HUDEP-2 (cell line): ENCODE measurements around the gene JSRP1.
A peak's percentile ranks its signal among the peaks of the same experiment; 100 is the strongest.

Experiments
- DNase-seq, 76 experiments: peaks; one replicate each; lab custom pipeline; 2025; ENCODE audit not compliant: unreplicated experiment in 76 of 76; lab: John Stamatoyannopoulos, UW

The JSRP1 gene

DNA sequence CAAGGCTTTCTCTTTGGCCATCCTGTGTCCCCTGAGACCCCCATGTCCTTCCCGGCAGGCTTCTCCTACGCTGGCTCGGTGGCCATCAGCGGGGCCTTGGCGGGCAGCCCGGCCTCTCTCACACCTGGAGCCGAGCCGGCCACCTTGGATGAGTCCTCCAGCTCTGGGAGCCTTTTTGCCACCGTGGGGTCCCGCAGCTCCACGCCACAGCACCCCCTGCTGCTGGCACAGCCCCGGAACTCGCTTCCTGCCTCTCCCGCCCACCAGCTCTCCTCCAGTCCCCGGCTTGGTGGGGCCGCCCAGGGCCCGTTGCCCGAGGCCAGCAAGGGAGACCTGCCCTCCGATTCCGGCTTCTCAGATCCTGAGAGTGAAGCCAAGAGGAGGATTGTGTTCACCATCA lies 34.3 kb downstream of the JSRP1 start:
- DNase-seq = no peak

DNA sequence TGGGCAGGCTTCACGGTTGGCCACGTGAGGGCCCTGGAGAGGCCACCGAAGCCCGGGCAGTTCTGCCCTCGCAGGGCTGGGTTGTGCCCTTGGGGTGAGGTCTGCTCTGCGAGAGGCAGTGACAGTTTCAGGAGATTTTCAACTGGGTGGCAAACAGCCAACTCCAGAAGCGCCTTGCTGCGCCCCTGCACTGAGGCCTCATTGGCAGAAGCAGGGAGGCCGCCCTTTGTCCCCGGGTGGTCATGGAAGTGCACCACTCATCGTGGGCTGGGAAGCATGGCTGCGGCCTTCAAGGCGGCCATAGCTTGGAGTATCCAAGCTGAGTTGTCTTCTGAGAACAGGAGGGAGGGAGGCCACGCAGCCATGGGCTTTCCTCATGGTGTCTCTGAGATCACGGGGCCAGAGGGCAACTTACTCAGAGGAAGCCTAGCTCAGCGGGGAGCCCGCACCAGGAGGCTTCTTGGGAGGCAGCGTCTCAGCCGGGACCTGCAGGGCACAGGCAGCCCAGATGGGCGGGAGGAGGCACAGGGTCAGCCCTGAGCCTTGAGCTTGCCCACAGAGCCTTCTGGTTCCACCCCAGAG lies 34.9 kb downstream of the JSRP1 start:
- peak in 3 of 76 experiments; percentile 9 to 26 (median 22) for DNase-seq

DNA sequence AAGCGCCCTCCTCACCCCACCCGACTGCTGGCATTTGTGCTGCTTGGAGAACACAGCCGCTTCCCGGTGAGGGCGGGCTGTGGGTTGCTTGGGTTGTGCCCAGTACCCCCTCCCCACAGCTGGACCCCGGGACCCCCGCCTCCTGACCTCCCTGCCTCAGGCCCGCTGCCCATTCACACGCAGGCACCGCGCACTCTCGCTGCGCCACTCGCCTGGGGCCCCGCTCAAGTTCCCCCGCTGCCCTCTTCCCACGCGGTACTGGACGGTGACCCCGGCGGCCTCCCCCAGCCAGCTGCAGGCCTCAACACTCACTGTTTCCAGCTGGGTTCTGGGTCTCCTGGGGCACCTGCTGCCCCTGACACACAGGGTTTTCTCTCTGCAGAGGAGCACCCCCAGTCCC lies 36.5 kb downstream of the JSRP1 start:
- DNase-seq = no peak

DNA sequence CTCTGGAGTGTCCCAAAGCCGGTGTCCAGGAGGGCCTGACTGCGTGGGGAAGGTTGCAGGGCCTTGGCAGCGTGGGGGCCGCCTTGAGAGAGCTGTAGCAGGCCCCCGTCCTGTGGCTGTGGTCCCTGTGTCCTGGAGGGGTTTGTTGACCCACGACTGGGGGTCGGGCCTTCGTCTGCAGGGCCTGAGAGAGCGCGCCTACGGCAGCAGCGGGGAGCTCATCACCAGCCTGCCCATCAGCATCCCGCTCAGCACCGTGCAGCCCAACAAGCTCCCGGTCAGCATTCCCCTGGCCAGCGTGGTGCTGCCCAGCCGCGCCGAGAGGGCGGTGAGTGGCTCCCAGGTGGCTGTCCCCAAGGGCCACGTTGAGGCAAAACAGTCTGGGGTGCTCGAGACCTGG lies 38.6 kb downstream of the JSRP1 start:
- DNase-seq = no peak

DNA sequence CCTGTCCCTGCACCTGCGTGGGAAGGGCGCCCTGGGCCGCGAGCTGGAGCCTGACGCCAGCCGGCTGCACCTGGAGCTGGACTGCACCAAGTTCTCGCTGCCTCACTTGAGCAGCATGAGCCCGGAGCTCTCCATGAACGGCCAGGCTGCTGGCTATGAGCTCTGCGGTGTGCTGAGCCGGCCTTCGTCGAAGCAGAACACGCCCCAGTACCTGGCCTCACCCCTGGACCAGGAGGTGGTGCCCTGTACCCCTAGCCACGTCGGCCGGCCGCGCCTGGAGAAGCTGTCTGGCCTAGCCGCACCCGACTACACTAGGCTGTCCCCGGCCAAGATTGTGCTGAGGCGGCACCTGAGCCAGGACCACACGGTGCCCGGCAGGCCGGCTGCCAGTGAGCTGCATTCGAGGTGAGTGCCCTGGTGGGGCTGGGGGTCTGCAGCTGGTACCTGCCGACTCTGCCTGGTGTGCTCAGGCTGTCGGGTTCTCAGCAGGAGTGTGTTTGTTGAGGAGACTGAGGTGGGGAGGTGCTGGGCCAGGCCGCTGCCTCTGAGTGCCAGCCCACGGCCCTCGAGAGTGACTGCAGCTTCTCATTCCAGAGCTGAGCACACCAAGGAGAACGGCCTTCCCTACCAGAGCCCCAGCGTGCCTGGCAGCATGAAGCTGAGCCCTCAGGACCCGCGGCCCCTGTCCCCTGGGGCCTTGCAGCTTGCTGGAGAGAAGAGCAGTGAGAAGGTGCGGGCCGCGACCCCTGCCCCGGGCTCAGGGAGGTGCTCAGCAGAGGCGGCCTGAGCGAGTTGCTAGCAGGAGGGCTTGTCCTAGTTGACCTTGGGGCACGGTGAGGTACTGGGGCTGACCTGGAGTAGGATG lies 39.6 kb downstream of the JSRP1 start:
- no peak for DNase-seq

DNA sequence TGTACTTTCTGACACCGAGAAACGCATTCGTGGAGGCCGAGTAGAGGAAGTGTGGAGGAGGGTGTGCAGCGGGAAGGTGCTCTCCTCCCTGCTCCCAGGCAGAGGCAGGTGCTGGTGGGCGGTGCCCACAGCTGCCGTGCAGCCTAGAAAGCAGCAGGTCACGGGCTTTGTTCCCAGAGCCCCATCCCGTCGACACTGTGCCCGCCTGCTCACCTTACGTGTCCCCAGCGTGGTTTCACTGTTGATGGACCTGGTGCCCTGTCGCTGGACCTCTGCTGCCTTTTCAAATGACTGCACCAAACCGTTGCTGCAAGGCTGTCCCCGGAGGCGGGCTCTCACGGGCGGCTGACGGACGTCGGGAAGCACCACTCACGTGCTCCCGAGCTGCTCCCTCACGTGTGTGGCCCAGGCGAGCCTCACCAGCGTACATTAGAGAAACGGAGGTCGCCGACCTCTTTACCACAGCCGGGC lies 40.9 kb downstream of the JSRP1 start:
- DNase-seq = no peak

DNA sequence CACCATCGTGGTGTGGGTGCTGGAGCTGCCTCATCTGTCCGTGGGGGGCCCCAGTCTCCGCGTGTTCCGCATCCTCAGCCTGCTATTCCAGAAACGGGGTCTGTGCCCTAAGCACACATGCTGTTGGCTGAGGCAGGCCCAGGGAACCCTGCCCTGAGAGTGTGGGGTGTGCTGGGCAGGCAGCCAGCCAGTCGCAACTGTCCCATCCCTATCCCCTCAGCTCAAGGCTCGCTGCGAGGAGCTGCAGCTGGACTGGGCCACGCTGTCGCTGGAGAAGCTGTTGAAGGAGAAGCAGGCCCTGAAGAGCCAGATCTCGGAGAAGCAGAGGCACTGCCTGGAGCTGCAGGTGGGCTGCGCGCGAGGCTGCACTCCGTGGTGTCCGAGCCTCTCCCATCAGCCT lies 42.0 kb downstream of the JSRP1 start:
- DNase-seq = no peak

DNA sequence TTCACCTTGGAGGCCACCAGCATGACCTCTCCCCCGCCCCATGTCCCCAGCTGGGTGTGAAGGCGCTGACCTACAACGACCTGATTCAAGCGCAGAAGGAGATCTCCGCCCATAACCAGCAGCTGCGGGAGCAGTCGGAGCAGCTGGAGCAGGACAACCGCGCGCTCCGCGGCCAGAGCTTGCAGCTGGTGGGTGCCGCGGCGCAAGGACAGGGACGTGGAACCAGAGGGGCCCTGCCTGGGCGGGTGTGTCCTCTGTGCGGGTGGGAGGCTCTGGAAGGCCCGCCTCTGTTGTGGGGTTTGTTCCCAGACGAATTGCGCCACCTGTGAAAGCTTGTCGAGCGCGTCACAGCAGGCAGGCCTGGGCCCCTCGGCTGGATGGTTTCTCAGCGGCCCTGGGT lies 42.4 kb downstream of the JSRP1 start:
- no peak for DNase-seq

DNA sequence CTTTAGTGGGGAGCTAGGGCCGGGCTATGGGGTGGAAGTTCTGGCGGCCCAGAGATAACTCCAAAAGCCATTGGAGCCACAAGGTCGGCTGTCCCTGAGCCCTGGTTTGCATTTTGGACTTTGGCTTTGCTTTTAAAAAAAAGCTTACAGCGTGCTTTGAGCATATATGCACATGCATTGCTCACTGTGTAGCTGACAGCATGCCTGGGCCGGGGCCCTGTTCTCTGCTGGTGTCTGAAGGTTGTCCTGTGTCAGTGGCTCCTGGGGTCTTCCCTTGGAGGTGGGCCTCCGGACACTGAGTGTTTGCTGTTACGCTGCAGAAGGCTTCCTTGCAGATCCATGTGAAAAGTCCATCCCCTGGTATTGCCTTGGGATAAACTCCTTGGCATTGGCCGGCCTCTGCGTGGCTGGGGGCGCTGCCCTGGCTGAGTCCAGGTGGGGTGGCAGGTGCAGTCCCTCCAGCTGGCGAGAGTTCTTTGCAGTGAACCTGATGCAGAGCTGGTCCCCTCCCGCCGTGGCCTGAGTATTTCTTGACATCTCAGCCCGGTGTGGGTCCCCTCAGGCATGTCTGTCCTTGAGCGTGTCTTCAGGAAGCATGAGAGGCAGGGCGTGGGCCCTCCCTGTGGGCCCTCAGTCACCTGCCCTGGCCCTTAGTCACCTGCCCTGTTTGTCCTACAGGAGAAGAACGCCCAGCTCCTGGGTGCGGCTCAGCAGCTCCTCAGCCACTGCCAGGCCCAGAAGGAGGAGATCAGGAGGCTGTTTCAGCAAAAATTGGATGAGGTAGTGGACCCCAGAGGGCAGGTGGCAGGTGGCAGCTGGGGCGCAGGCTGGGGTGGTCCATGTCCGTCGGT lies 43.1 kb downstream of the JSRP1 start:
- DNase-seq = no peak

DNA sequence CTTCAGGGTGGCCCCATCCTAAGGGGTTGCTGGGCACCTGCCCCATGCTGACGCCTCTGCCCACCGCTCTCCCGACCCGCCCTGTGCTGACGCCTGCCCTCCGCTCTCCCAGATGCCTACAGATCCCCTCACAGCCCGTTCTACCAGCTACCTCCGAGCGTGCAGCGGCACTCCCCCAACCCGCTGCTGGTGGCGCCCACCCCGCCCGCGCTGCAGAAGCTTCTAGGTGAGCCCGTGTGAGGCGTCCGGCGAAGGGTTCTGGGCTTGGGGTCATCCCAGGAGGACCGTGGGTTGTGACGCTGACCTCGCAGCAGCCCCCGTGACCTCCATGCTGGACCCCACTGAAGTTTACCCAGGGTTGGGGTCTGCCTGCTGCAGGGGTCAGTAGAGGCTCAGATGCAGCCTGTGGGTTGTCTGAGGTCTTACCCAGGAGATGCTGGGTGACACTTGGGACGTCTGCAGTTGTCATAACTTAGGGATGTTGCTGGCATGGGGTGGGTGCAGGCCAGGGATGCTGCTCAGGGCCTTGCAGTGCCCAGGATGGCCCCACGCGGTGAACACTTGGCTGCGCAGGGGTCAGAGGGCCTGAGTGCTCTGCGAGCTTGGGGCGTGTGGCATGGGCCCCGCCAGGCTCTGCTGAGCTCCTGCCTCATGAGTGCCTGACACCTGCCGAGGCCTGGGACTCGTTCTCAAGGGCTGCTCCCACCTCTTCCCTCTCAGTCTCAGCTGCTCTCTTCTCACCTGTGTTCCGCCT lies 45.1 kb downstream of the JSRP1 start:
- DNase-seq = no peak

DNA sequence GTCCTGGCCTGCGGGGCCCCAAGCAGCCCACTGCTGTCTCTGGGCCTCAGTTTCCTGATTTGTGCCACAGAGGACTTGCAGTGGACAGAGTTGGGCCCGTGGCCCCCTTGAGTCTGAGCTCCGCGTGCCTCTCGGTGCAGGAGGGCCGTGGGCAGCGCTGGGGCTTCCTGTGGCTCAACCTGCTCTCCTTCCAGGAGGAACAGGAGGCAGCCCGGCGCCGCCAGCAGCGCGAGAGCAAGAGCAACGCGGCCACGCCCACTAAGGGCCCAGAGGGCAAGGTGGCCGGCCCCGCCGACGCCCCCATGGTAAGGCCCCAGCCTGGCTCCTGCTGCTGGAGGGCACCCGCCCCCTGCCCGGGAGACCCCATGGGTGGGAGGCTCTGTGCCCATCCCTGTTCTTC lies 46.0 kb downstream of the JSRP1 start:
- no peak for DNase-seq

DNA sequence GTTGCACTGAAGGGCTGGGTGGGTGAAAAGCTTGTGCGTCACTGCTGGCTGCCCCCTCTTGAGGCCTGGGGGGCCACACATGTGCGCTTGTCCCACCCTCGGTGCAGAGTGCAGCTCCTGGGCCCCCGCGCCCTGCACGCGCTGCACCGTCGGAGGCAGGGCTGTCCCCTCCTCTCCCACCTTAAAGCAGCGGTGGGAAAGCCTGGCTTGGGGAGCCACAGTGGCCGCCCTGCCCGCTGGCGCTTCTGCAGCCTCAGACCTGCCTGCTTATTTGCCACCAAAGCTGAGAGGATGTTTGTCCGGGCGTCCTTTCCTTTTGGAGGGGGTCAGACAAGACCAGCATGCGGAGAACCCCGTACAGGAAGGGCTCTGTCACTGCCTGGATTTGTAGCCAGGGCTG lies 46.8 kb downstream of the JSRP1 start:
- no peak for DNase-seq

DNA sequence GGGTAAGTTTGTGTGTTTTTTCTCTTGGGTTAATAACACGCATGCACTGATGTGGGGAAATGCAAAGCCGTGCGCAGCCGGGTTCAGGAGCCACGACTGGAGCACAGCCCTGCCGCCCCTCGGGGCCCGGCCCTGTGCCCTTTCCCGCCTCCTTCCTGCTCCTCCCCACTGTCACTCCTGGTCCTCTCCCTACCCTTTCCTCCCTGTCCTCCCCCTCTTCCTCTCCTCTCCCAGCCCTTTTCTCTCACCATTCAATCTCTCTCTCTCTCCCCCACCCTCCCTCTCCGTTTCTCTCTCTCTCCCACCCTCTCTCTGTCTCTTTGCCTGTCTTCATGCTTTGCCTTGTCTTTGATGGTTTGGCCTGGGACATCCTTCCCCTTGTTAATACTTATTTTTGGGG lies 47.2 kb downstream of the JSRP1 start:
- DNase-seq = no peak

DNA sequence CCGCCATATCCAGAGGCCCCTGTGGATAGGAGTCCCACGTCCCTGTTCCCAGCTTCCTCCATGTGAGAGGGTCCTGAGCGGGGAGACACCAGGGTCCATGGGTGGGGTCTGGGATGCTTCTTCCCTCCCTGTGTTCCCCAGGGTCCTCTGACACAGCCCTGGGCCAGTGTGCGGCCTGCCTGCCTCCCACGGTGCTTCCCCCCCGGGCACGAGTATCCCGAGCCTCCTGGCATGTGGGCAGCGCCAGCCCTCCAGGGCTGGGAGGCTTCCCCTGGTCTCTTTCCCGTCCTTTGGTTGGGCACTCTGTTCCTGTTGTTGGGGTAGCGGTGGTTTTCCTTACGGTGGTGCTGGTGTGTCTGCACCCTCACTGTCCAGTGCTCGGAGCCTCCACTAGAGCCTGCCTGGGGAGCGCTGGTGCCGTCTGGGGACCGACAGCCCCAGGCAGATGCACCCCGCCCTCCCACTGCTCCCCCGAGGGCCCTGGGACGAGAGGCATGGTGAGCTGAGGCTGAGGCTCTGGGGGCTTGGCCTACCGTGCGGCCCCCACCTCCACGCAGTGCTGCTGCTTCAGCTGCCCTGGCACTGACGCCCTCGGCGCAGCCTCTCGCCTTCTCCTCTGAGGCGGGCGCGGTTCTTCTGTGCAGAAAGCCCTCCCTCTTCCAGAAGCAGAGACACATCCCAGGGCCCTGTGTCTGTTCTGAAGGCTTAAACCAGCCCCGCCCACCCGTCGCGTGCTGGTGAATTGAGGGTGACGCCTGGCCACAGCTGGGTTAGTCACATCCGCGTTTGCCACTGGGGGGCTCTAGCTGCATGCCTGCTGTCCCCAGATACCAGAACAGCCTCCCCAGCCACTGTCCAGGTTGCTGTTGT lies 48.0 kb downstream of the JSRP1 start:
- peak in 72 of 76 experiments; percentile 38 to 97 (median 86) for DNase-seq

DNA sequence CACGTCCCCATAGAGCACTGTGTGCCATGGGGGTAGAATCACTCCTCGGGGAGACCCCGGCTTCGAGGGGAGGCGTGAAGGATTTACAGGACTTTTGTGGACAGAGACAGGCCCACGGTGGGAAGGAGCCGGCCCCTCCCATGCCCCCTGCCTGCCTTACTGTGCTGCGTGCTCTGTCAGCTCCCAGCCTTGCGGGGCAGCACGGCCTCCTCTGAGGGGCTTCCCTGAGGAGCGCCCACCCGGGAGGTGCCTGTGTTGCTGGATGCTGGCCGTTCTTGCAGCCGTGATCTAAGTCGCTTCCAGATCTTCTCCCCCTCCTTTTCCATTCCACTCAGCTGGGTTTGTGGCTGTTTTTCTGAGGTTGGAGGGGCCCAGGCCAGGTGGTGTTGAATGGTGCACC lies 49.2 kb downstream of the JSRP1 start:
- no peak for DNase-seq

DNA sequence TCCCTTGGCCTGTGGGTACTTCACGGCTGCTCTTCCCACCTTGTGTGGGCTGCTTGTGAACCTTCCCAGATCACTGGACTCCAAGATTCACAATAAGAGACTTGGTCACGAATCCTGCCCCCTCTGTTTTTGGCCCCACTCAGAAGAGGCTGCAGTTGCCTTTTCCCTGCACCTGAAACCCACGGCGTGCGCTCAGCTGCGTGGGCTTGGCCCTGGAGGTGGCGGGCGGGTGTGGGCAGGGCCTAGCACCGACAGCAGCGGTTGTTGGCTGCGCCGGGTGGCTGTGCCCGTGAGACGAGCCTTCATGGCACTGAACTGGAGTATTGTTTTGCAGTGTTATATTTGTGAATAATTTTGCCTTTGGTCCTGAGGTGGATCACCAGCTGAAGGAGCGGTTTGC lies 53.9 kb downstream of the JSRP1 start:
- no peak for DNase-seq
